DOHH2 (cell line): ENCODE measurements around the gene STX16.

Source experiments
- CTCF ChIP-seq: fragments of 200-600 bp; sonication (generic); IDR thresholded peaks from one replicate; pipeline ENCODE4 v1.5.1; 2014; ENCODE audit warnings: antibody characterized with exemption, mild to moderate bottlenecking, low read depth, low read length; ENCODE audit not compliant: poor library complexity, severe bottlenecking
- EZH2phosphoT487 ChIP-seq: fragments of 200-600 bp; sonication (generic); IDR thresholded peaks from 2 replicates; pipeline ENCODE4 v1.6.1; 2017; ENCODE audit warnings: borderline replicate concordance, mild to moderate bottlenecking, antibody characterized with exemption, low read length, moderate library complexity, mixed read lengths

DNA sequence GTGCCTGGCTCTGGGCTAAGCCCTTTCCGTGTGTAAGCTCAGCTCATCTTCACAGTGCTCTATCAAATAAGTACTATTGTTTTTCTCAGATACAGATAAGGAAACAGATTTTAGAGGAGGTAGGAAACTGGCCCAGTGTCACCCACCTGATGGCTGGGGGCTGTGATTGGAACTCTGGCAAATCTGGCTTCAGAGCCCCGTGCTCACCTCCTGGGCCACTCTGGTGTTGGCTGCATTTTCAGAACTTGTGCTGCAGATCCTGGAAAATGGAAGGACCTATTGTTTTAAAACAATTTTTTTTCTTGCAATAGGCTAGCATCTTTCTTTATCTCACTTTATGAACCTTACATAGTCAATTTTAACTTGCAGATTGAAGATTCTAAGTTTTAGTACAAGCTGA lies 5.7 kb downstream of the STX16 start:
- TF ChIP-seq EZH2phosphoT487 (no peak), CTCF (no peak)
